ENCODE measurements around the gene RPS6KA5. TPM values are rescaled to one million over a fixed set of nuclear protein-coding genes. Genes with fewer than 3 reads are reported as not detected.
"Not testable (repeated sequence)": the region's sequence is repeated elsewhere in the genome, so short reads cannot be mapped to it uniquely, and the experiment has no call there.

Gene RPS6KA5
- total and polyA plus RNA-seq, 5 donors = 2.0 to 15.5 (median 11.5) TPM

DNA sequence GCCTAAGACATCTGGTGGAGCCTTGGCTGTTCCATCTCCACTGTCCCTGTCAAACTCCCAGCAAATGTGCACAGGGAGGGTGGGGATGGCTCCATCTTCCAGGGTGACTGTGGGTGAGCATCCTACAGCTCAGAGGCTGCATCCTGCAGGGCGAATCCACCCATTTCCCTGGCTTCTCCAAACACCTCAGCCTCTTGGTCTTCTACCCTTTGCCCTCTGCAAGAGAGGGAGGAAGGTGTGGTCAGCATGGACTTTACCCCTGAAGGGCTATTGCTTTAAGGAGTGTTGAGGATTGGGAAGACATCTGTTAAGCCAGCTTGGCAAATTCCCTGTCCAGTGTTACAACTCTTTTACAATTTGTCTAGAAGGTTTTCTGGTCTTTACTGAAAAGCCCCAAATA lies 30.3 kb upstream of the RPS6KA5 start:
- no peak for ATAC-seq

DNA sequence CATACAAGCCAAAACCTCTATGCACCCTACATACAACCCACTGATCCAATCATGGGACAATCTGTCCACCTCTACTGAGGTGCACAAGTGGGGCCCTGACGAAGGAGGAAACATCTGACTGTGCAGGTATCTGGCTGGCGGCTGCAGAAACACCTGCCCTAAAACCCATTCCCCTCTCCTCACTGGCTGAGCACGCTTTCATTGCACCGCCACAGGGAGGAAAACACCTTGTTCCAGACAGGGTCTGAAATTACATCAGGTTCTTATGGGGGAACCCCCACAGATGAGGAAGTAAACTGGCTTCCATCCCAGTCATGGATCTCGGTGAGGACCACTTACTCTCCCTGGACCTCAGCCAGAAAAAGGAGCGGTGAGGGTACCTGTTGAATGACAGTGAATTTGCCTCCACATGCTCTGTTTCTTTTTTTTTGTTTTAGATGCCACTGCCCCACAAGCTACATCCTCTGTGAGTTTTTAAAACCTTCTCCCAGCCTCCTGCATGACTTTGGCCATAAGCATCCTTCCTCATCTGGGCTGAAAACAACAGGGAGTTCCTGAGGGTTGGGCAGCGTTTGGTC lies 29.6 kb upstream of the RPS6KA5 start:
- Histone ChIP-seq H3K27me3 (ENCODE audit: control insufficient read depth, insufficient read depth) (no peaks in the 10 kb centered on the region), H3K4me1 (ENCODE audit: control insufficient read depth, insufficient read depth, low read length) (no peaks in the 10 kb centered on the region), H3K9me3 (ENCODE audit: control insufficient read depth, low read length) (no peaks in the 10 kb centered on the region), H3K4me3 (ENCODE audit: low read length) (no peak overlapping the region), H3K27ac (ENCODE audit: low read length) (no peak overlapping the region)
- intact Hi-C loops (cut with DNase I) = no loop called here
- DNase-seq = no peak
- no peak for ATAC-seq
- WGBS = 88% methylated on average over 7 of the region's 7 CpGs

More for the DNA sequence above, 30.3 kb upstream of the RPS6KA5 start:
- Histone ChIP-seq H3K4me1 (ENCODE audit: control insufficient read depth, insufficient read depth, low read length) (no peaks in the 10 kb centered on the region), H3K9me3 (ENCODE audit: control insufficient read depth, low read length) (no peaks in the 10 kb centered on the region), H3K27me3 (ENCODE audit: control insufficient read depth, insufficient read depth) (no peaks in the 10 kb centered on the region), H3K4me3 (ENCODE audit: low read length) (no peak overlapping the region), H3K27ac (ENCODE audit: low read length) (no peak overlapping the region)
- no peak for DNase-seq
- WGBS = 94% methylated on average over 1 of the region's 1 CpG
- intact Hi-C loops (cut with DNase I) = no loop called here

DNA sequence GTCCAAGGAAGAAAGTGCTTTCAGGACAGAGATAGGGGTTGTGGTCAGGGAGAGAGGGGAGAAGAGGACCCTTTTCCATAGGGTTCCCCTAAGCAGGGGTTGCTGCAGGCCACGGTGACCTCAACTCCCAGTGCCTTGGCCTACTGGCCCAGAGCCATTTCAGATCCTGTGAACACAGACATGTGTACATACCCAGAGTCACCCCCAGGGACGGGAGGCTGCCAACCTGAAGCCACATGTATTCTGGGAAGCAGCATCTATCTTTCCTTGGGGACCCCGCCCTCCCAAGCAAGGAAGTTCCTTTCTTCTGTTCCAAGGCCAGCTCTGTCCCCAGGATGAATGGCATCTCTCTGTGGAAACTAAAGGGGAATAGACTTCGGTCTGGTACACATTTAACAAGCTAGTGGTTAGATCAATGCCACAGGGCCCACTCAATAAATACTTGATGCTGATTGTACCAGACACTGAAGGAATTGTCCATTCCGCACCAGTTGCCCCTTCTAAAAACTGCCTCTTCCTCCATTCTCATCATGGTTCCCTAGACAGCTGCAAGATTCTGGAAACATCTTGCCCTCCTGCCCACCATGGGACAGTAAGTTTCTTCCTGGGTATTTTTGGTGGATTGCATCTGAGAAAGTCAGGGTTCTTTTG lies 28.3 kb upstream of the RPS6KA5 start:
- 86% methylated on average over 5 of the region's 5 CpGs for WGBS
- Histone ChIP-seq H3K27me3 (ENCODE audit: control insufficient read depth, insufficient read depth) (no peaks in the 10 kb centered on the region), H3K9me3 (ENCODE audit: control insufficient read depth, low read length) (no peaks in the 10 kb centered on the region), H3K4me3 (ENCODE audit: low read length) (no peak overlapping the region), H3K27ac (ENCODE audit: low read length) (no peak overlapping the region), H3K4me1 (ENCODE audit: control insufficient read depth, insufficient read depth, low read length) (no peaks in the 10 kb centered on the region)
- no peak for DNase-seq
- intact Hi-C loops (cut with DNase I) = no loop called here
- no peak for ATAC-seq

DNA sequence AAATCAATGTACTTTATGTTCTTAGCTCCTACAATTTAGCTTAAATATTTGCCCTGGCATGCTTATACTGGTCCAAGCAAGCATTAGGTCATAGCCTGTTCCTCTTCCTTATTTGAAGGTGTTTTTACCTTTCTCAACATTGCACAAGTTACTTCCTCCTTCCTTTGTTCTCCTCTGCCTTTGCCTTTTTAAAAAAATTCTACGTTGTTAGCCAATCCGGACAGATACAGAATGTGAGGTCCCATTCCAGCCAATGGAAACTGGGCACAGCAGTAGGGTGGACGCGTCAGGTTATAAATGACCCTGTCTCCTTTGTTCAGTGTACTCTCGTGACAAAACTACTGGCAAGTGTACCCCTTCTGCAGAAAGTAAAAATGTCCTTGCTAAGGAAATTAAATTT lies 27.0 kb upstream of the RPS6KA5 start:
- H3K4me1 ChIP-seq (ENCODE audit: control insufficient read depth, insufficient read depth, low read length); H3K4me3 ChIP-seq (ENCODE audit: low read length); intact Hi-C loops (cut with DNase I); DNase-seq; ATAC-seq; H3K27ac ChIP-seq (ENCODE audit: low read length); H3K9me3 ChIP-seq (ENCODE audit: control insufficient read depth, low read length); H3K27me3 ChIP-seq (ENCODE audit: control insufficient read depth, insufficient read depth): not testable (repeated sequence)
- 85% methylated on average over 5 of the region's 5 CpGs for WGBS

DNA sequence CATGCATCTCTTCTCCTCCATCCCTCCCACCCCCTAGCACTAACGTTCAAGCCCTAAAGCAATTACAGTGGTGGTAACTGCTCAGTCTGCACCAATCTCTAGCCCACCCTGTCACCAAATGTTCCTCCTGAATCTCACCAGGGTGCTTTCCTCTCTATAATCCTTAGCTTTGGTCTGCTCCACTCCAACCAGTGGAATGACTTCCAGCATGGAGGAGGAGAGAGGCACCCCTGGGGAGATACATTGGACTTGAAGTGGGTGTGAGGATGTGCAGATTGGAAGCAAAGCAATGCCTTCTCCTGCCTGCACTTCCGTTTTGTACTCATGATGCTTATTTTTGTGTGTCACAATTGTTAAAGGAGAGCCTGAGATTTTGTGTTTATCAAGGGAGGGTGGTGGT lies 24.1 kb upstream of the RPS6KA5 start:
- intact Hi-C loops (cut with DNase I) = no loop called here
- Histone ChIP-seq H3K9me3 (ENCODE audit: control insufficient read depth, low read length) (no peaks in the 10 kb centered on the region), H3K27me3 (ENCODE audit: control insufficient read depth, insufficient read depth) (no peaks in the 10 kb centered on the region), H3K4me1 (ENCODE audit: control insufficient read depth, insufficient read depth, low read length) (no peaks in the 10 kb centered on the region), H3K4me3 (ENCODE audit: low read length) (no peak overlapping the region), H3K27ac (ENCODE audit: low read length) (no peak overlapping the region)
- 57% methylated on average over 2 of the region's 2 CpGs for WGBS
- DNase-seq = no peak
- ATAC-seq = no peak

DNA sequence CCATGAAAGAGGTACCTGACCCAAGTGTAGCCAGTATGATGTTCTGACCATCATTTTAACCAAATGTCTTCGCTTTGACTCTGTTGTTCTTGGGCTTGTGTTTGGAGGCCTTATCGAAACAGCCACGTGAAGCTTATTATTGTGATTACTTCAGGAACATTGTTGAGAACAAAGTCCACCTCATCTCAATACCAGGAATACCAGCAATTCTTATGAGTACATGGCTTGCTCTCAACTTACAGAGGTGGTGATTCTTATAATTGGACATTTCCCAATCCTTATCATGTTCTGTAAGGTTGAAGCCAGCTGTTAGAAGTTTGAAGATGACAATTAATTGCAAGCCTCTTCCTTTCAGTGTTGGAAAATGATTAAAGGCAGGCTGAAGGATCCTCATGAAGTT lies 21.8 kb upstream of the RPS6KA5 start:
- H3K27me3 ChIP-seq (ENCODE audit: control insufficient read depth, insufficient read depth) = no peaks in the 10 kb centered on the region
- no peak for ATAC-seq
- no peak for DNase-seq
- H3K9me3 ChIP-seq (ENCODE audit: control insufficient read depth, low read length) = no peaks in the 10 kb centered on the region
- intact Hi-C loops (cut with DNase I) = no loop called here
- no peak overlapping the region for H3K27ac ChIP-seq (ENCODE audit: low read length)
- no peaks in the 10 kb centered on the region for H3K4me1 ChIP-seq (ENCODE audit: control insufficient read depth, insufficient read depth, low read length)
- WGBS = 90% methylated on average over 3 of the region's 3 CpGs
- H3K4me3 ChIP-seq (ENCODE audit: low read length) = no peak overlapping the region

DNA sequence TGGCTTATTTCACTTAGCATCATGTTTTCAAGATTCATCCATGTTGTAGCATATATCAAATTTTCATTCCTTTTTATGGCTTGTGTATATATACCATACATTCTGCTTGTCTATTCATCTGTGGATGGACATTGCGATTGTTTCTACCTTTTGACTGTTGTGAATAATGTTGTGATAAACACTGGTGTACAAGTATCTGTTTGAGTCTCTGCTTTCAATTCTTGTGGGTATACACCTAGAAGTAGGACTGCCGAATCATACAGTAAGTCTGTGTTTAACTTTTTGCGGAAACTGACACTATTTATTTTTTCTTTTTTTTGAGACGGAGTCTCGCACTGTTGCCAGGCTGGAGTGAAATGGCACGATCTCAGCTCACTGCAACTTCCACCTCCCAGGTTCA lies 19.6 kb upstream of the RPS6KA5 start:
- WGBS = 96% methylated on average over 6 of the region's 6 CpGs
- intact Hi-C loops (cut with DNase I) = no loop called here

DNA sequence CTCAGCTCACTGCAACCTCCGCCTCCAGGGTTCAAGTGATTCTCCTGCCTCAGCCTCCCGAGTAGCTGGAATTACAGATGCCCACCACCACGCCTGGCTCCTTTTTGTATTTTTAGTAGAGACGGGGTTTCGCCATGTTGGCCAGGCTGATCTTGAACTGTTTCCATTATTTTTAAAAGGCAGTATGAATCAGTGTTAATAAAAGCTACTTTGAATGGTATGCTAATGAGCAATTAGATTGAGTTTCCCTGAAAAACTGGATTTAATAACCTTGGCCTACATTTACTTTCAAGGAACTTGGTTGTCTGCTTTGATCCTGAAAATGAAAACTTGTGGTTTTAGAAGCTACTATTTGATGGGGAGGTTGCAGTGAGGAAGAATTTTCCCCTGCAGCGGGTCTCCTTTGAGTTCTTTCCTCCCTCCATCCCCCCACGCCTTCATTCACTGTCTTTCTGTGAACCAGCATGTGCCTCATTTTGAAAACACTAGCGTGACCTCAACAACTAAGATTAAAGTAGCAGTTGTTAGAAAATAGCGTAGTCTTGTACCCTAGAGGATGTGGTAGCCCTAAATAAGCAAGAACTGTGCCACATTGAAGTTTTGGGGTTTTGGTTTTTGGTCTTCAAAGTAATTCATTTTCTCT lies 17.8 kb upstream of the RPS6KA5 start:
- no peaks in the 10 kb centered on the region for H3K9me3 ChIP-seq (ENCODE audit: control insufficient read depth, low read length)
- H3K4me3 ChIP-seq (ENCODE audit: low read length) = no peak overlapping the region
- intact Hi-C loops (cut with DNase I) = no loop called here
- DNase-seq (no peak), ATAC-seq (no peak)
- 94% methylated on average over 9 of the region's 9 CpGs for WGBS
- H3K4me1 ChIP-seq (ENCODE audit: control insufficient read depth, insufficient read depth, low read length) = no peaks in the 10 kb centered on the region
- no peak overlapping the region for H3K27ac ChIP-seq (ENCODE audit: low read length)
- H3K27me3 ChIP-seq (ENCODE audit: control insufficient read depth, insufficient read depth) = no peaks in the 10 kb centered on the region

More for the DNA sequence above, 19.6 kb upstream of the RPS6KA5 start:
- DNase-seq = no peak
- ATAC-seq = no peak
- no peaks in the 10 kb centered on the region for H3K27me3 ChIP-seq (ENCODE audit: control insufficient read depth, insufficient read depth)
- no peak overlapping the region for H3K27ac ChIP-seq (ENCODE audit: low read length)
- no peak overlapping the region for H3K4me3 ChIP-seq (ENCODE audit: low read length)
- H3K4me1 ChIP-seq (ENCODE audit: control insufficient read depth, insufficient read depth, low read length) = no peaks in the 10 kb centered on the region
- no peaks in the 10 kb centered on the region for H3K9me3 ChIP-seq (ENCODE audit: control insufficient read depth, low read length)

DNA sequence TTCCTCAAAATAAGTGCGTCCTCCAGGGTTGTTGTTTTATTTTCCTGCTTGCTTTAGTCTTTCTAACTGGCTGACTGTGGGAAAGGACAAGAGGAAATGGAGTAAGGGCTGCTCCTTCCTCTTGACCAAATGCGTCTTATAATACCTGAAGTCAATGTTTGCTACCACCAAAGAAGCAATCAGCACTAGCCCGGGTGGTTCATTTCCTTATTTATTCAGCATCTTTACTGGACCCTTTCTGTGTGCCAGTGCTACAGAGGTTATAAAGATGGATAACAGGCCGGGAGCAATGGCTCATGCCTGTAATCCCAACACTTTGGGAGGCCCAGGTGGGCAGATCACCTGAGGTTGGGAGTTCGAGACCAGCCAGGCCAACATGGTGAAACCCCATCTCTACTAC lies 15.1 kb upstream of the RPS6KA5 start:
- no peak for DNase-seq
- H3K27me3 ChIP-seq (ENCODE audit: control insufficient read depth, insufficient read depth) = no peaks in the 10 kb centered on the region
- H3K4me1 ChIP-seq (ENCODE audit: control insufficient read depth, insufficient read depth, low read length) = no peaks in the 10 kb centered on the region
- no peaks in the 10 kb centered on the region for H3K9me3 ChIP-seq (ENCODE audit: control insufficient read depth, low read length)
- no peak for ATAC-seq
- intact Hi-C loops (cut with DNase I) = no loop called here
- no peak overlapping the region for H3K4me3 ChIP-seq (ENCODE audit: low read length)
- no peak overlapping the region for H3K27ac ChIP-seq (ENCODE audit: low read length)
- 87% methylated on average over 5 of the region's 5 CpGs for WGBS

DNA sequence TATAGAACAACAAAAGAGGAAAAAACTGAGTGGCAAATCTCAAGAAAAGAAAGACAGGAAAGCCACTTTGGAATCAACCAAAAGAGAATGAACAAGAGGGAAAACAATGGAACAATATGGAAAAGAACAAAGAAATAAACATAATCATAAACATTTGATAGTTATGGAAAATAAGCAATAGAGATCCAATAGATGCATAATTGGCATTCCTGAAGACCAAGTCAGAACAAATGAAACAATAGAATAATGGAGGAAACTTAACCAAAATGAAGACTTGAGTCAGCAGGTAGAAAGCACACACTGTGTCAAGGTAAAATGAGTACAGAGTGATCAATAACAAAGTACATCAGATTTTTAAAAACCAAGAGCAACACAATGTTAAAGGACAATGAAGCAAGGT lies 10.1 kb upstream of the RPS6KA5 start:
- intact Hi-C loops (cut with DNase I) = no loop called here
- H3K27me3 ChIP-seq (ENCODE audit: control insufficient read depth, insufficient read depth) = no peaks in the 10 kb centered on the region

DNA sequence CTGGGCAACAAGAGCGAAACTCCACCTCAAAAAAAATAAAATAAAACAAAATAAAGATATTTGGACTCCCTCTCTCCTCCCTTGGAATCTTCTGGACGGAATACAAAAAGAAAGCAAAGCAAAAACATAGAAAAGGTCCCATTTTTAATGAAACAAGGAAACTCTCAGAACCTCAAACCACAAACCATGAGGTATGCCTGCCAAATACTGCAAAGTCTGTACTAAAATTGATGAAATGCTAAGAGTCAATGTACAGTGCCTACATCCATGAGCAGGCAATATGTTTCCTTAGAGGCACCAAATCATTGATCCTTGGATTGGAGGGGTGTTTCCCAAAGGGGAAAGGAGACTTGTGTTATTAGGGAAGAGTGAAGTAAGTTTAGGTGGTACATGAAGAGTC lies 8.2 kb upstream of the RPS6KA5 start:
- H3K4me1 ChIP-seq (ENCODE audit: control insufficient read depth, insufficient read depth, low read length) = no peaks in the 10 kb centered on the region
- H3K27ac ChIP-seq (ENCODE audit: low read length) = no peak overlapping the region
- ATAC-seq (no peak), DNase-seq (no peak)
- 87% methylated on average over 2 of the region's 2 CpGs for WGBS
- no peak overlapping the region for H3K4me3 ChIP-seq (ENCODE audit: low read length)
- intact Hi-C loops (cut with DNase I) = loop anchor here in 1 of 4 donors (10.0 kb wide), 1 partner anchor 86 kb away; no protein-coding TSS in a partner anchor
- no peaks in the 10 kb centered on the region for H3K27me3 ChIP-seq (ENCODE audit: control insufficient read depth, insufficient read depth)
- H3K9me3 ChIP-seq (ENCODE audit: control insufficient read depth, low read length) = no peaks in the 10 kb centered on the region

More for the DNA sequence above, 10.1 kb upstream of the RPS6KA5 start:
- no peaks in the 10 kb centered on the region for H3K9me3 ChIP-seq (ENCODE audit: control insufficient read depth, low read length)
- ATAC-seq (no peak), DNase-seq (no peak)
- no peak overlapping the region for H3K4me3 ChIP-seq (ENCODE audit: low read length)
- no peak overlapping the region for H3K27ac ChIP-seq (ENCODE audit: low read length)
- no peaks in the 10 kb centered on the region for H3K4me1 ChIP-seq (ENCODE audit: control insufficient read depth, insufficient read depth, low read length)

Data from right cardiac atrium (tissue), 5 donors.